NK-92 (cell line): ENCODE results near the gene C2CD3.
"Not testable (repeated sequence)": the region's sequence is repeated elsewhere in the genome, so short reads cannot be mapped to it uniquely, and the experiment has no call there.

Experiments
- DNase-seq: peaks from one replicate; lab custom pipeline; 2025; ENCODE audit not compliant: unreplicated experiment; lab: John Stamatoyannopoulos, UW

The C2CD3 gene

GRCh38 chr11:74123008-74123448, 47.8 kb downstream of the C2CD3 start:
- DNase-seq: no peak

DNA sequence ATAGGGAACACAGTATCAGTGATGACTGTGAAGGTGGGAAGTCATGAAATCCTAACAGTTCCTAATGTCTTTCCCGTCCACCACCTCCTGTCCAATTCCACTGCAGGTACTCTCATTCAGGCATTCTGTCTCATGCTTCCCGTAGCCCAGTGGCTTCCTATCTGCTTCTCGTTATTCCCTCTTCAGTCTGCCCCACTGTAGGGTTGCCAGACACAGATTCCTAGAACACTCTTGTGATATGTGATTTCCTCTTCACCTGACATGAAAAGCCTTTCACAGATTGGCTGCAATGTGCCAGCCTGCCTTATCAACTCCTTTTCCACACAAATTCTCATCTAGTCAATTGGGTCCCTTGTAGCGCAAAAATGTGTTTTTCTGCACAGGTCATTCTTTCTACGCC, 49.0 kb downstream of the C2CD3 start:
- DNase-seq: no peak

- DNase-seq: not testable (repeated sequence)
Measured at GRCh38 chr11:74120260-74121035, 50.4 kb downstream of the C2CD3 start.

- no peak for DNase-seq
Measured at GRCh38 chr11:74116719-74117118, 54.1 kb downstream of the C2CD3 start.

DNA sequence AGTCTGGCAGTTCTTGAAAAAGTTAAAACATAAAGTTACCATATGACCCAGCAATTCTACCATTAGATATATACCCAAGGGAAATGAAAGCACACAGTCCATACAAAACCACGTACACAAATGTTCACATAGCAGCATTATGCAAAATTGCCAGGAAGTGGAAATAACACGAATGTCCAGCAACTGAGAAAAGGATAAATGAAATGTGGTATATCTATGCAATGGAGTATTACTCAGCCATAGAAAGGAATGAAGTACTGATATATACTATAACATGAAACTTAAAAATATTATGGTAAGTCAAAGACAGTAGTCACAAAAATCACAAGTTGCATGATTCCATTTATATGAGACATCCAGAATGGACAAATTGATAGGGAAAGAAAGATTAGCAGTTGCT, 57.9 kb downstream of the C2CD3 start:
- no peak for DNase-seq

DNA sequence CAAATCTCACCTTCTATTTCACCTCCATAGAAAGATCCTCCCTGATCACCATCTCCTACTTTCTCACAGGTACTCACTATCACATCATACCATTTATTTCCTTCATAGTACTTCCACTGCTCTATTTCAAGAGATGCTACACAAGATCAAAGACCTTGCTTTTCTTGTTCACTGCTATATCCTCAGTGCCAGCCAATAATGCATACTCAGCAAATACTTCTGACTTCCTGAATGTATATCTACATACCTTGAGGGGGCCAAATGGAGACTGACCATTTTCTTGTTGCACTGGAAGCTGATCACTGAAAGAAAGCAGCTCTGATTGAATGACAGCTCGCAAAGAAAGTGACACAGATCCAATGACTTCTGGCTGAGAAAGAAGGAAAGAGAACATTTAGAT, 64.7 kb downstream of the C2CD3 start:
- DNase-seq: no peak

DNA sequence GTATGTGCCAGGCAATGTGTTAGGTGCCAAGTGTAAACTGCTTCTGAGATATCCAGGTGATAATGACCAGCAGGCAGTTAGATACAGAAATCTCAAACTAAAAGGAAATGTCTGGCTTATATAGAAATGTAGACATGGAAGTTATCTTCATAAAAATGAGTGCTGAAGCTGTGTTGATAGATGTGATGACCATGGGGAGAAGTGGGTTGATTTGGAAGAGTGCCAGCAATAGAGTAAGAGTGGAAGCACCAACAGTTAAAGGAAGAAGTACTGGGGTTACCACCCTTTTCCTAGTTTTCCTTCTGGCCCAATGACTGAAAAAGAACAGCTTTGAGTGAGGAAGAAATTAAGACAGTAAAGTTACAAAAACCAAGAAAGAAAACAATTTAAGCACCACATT, 68.5 kb downstream of the C2CD3 start:
- no peak for DNase-seq

DNA sequence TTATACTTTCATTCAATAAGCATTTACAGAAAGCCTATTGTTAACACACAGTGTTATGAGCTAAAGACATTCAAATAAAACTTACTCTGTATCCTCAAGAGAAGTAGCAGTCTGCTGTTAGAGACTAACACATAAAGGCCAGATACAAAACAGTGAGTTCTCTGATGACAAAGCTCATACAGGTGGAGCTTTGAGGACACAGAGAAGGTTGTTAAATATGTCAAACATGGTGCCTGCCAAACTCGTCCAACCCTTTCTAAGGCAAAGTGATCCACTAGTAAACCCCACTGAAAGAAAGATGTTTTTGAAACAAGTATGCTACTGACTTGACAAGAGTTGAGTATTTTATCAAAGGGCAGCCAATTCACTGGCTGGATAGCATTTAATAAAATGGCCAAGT, 70.1 kb downstream of the C2CD3 start:
- DNase-seq: no peak

DNA sequence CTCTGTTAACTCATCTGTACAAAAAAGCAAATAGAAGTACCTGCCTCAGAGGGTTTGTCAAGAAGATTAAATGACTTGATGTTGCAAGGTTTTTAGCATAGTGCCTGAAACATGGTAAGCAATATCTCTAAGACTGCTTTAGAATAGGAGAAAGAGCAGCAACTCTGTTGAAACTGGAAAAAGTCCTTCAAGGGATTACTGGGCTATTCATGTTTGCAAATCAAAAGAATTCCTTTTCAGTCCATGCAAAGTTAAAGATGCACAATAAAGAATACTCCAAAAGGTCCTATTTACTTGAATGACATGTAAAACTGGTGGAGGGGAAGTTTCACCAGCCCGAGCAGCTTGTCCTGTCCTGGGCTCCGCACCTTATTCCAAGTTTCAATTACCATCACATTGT, 70.6 kb downstream of the C2CD3 start:
- no peak for DNase-seq

GRCh38 chr11:74097686-74098237, 73.0 kb downstream of the C2CD3 start:
- no peak for DNase-seq

GRCh38 chr11:74094393-74094792, 76.4 kb downstream of the C2CD3 start:
- no peak for DNase-seq

DNA sequence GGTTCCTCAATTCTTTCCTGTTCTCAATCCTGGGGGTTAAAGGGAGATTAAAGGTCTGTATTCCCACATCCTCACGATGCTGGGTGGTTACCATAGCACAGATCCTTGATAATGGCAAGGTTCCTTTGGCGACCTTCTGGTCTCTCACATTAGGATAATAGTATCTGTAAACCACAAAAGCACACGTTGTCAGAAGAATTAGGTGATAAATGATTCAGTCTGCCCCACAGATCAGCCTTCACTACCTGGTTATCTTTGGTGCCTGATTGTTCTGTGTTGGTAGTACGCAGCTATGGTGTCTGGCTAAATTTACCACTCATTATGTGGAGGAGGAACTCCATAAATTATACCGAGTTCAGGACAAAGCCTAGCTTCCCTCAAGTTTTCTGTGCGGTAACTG, 78.4 kb downstream of the C2CD3 start:
- DNase-seq: no peak

DNA sequence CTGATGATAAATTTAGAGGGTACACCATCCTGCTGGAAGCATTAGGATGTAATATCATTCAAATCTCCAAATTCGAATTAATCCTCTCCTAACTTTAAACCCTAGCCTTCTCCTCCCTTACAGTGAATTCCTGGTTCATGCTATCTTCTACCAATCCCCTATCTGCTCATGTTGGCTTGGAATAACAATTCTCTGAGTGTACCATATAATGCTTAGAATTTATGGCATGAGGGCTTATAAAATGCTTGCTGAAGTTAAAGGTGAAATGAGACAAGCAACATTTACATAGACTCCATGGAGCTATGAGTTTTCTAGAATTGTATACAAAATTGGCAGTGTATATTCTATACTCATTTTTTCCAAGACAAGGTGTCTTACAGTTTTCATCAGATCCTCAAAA, 79.3 kb downstream of the C2CD3 start:
- no peak for DNase-seq

DNA sequence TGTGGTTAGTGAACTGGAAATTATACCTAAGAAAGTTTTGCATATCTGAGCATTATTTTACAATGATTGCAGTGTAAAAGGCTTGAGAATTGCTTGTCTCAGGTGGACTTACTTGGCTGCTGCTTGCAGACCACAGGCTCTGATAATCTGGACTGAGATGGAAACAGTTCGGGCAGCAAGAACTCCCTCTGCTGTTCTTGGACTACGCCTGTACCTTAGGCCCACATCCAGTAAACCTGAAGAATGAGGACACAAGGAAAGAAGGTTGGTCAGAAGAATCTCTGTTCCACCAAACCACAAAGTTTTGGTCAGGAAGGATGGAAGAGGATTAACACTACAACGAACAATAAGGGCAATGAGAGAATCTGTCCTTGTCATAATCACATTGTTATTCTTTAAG, 80.1 kb downstream of the C2CD3 start:
- no peak for DNase-seq

DNA sequence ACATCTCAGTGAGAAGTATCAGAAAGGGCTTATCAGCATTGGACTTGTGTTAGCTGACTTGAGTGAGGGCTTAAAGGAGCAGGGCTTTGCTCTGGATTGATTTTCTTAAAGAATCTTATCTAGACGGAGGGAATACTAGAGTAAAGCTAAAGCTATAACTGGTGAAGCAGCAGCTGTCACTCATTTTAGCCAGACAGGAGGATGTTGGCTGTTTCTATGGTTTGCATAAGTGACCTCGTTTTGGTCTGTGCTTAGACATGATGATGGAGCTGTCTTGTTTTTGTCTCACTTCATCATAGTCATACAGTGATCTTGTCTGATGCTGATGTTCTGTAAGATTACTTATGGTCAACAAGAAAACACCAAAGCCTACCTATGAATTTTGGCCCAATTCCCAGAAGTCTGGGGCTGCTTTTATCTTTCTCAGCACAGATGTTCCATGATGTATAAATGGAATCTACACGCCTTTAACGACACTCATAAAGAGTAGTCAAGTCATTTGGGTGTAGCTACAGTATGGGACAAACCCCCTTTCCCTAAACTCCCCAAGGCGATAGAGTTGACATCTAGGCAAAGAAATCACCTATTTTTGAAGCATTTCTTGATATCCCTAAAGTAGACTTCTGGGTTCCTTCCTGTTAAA, 84.4 kb downstream of the C2CD3 start:
- no peak for DNase-seq

DNA sequence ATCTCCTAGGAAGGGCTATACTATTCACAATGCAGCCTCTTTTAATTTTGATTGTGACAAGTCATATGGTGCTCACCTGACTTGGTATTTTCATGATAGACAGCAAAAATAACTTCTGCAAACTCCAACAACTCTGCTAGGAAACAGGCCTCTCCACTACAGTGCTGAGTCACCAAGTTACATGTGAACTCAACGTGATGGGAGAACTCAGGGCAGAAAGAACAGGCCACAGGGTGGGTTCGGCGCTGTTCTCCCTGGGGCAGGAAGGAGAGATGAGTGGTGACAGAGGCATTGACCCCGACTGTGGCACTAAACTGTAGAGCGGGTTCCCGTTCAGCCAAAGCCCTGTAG, 85.3 kb downstream of the C2CD3 start:
- DNase-seq: no peak

DNA sequence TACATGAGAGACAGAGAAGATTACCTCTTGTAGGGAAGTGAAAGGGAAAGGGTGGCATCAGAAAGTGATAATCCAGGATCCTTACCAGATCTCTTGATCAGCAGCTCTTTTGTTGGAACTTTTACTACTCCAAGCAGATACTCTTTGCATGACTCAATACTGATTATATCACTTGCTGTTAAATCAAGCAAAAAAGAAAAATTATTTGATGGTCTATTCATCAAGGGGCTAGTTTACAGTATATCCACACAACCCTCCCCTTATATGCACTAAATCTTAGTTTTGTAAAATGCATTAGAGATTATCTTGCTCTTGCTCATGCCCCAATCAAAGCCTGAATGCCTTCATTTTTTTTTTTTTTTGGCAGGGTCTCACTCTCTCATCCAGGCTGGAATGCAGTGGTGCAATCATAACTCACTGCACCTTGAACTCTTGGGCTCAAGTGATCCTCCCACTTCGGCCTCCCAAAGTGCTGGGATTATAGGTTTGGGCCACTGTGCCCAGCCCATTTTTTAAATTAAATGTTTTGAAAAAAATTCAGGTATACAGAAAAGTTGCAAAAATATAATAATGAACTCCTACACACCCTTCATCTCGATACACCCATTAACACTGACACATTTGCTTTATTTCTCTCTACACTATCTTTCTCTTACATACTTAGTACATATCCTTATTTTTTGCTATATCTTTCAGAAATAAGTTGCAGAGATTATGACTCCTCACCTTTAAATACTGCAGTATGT, 85.8 kb downstream of the C2CD3 start:
- no peak for DNase-seq

DNA sequence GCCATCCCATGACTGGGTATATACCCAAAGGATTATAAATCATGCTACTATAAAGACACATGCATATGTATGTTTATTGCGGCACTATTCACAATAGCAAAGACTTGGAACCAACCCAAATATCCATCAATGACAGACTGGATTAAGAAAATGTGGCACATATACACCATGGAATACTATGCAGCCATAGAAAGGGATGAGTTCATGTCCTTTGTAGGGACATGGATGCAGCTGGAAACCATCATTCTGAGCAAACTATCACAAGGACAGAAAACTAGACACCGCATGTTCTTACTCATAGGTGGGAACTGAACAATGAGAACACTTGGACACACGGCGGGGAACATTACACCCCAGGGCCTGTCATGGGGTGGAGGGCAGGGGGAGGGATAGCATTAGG, 86.9 kb downstream of the C2CD3 start:
- DNase-seq: not testable (repeated sequence)

GRCh38 chr11:74081428-74081827, 89.4 kb downstream of the C2CD3 start:
- no peak for DNase-seq

- DNase-seq: no peak
Measured at GRCh38 chr11:74077193-74077592, 93.6 kb downstream of the C2CD3 start.

DNA sequence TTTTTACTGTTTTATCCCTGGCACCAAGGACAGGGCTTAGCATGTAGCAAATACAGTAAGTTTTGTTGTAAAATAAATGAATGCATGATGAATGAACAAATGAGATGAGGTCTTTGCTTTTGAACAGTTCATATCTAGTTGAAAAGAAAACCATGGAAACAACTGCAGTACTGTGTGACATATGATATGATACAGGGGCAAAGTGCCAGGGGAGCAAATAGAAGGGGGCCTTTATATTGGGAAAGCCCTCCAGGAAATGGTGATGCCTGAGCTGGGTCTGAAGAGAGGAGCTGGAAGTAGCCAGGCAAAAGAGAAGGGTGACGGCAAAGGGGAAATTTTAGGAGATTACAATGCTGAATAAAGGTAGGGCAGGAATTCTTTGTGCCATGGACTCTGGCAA, 98.1 kb downstream of the C2CD3 start:
- no peak for DNase-seq

DNA sequence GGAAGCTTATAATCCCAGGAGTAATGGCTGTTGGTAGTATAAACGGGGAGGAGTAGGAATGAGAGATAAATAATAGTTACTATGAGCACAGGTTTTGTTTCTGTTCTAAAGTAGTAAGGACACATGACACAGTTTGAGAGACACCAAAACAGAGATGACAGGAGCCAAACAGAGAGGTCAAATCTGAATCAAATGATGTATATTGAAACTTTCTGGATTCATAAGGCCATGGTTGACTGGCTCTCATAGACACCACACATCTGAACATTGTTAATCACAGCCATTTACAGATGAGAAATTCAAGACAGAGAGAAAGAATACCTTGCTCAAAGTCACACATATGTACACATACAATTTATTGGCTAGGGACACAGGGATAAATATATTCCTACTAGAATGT, 98.5 kb downstream of the C2CD3 start:
- no peak for DNase-seq
